NCI-H2171 treated with DMSO at 0.1 percent for 48 hours (cell line): ENCODE measurements around the gene LBH.

Source experiments
- DNase-seq: peaks from one replicate; lab custom pipeline; 2025; lab: John Stamatoyannopoulos, UW

Gene LBH

GRCh38 chr2:30217644-30218337 is 13.5 kb upstream of the LBH start:
- DNase-seq: peak; percentile 82

GRCh38 chr2:30218338-30218713 is 13.0 kb upstream of the LBH start:
- peak; percentile 54 for DNase-seq

- DNase-seq: no peak
Observed at GRCh38 chr2:30218814-30219213, 12.5 kb upstream of the LBH start.

- no peak for DNase-seq
Observed at GRCh38 chr2:30219886-30220875, 11.2 kb upstream of the LBH start.

GRCh38 chr2:30221531-30221930 is 9.8 kb upstream of the LBH start:
- no peak for DNase-seq

GRCh38 chr2:30222031-30222430 is 9.3 kb upstream of the LBH start:
- no peak for DNase-seq

- no peak for DNase-seq
Observed at GRCh38 chr2:30222636-30223360, 8.5 kb upstream of the LBH start.

GRCh38 chr2:30223413-30223874 is 7.9 kb upstream of the LBH start:
- no peak for DNase-seq

- no peak for DNase-seq
Observed at GRCh38 chr2:30224151-30224550, 7.2 kb upstream of the LBH start.

- DNase-seq: peak; percentile 94
Observed at GRCh38 chr2:30225131-30225762, 6.1 kb upstream of the LBH start.

GRCh38 chr2:30226144-30227032 is 4.9 kb upstream of the LBH start:
- no peak for DNase-seq

GRCh38 chr2:30229596-30229995 is 1.7 kb upstream of the LBH start:
- no peak for DNase-seq

- no peak for DNase-seq
Observed at GRCh38 chr2:30230497-30231211, 680 bp upstream of the LBH start.

- peak; percentile 93 for DNase-seq
Observed at GRCh38 chr2:30231996-30232800, 864 bp downstream of the LBH start.

- no peak for DNase-seq
Observed at GRCh38 chr2:30232801-30233130, 1.4 kb downstream of the LBH start.

- DNase-seq: peak; percentile 25
Observed at GRCh38 chr2:30233271-30234009, 2.1 kb downstream of the LBH start.

GRCh38 chr2:30234180-30234971 is 3.0 kb downstream of the LBH start:
- no peak for DNase-seq
